SHP77 treated with DMSO at 0.1 percent for 48 hours (cell line): ENCODE results near the gene VPS26B.
"Not testable (repeated sequence)": the region's sequence is repeated elsewhere in the genome, so short reads cannot be mapped to it uniquely, and the experiment has no call there.

Source experiments
- DNase-seq: peaks from one replicate; lab custom pipeline; 2025; lab: John Stamatoyannopoulos, UW

VPS26B gene

DNA sequence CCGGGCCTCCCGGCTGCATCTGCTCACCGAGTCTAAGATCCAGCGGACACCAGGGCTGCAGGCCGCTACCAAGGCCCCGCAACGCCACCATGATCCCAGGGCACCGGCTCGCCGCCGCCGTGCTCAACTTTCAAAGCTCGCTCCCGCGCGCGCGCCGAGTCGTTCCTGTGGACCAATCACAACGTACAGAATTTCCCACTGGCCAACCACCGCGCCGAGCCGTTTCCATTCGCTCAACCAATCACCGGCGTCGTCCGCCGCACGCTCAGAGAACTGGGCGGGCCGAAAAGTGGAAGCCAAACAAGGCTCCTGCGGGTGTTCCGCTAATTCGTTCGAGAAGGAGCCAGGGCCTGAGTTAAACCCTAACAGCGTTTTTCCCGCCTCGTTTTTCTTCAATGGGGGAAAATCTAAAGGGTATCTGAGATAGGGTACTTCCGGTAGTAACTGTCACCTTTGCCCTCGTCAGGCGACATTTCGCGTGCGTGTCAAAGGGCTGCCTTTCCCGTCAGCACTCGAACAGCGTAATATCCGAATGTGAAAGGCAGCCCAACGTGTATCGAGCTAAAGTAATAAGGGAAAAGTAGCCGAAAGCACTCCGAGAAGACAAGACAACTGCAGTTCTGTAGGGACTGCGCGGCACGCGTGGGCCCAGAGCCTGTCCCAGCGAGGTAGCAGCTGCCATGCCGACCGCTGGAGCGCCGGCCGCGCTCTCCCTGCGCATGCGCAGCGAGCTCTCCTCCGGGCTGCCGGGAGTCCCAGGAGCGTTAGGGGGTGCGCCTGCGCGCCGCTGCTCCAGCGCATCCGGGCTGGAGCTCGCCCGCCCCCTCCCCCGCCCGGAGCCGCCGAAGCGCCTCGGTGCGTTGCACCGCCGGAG lies at the start of gene VPS26B, which contains the start of gene NCAPD3:
VPS26B (plus strand) TSS at position 836 of the 874 bp plus-strand sequence. CDS start 452 bp downstream, outside the sequence.
NCAPD3 (minus strand) TSS at position 132 of the 874 bp plus-strand sequence; CDS start at position 91, 41 bp downstream.
- DNase-seq: peak; percentile 90

DNA sequence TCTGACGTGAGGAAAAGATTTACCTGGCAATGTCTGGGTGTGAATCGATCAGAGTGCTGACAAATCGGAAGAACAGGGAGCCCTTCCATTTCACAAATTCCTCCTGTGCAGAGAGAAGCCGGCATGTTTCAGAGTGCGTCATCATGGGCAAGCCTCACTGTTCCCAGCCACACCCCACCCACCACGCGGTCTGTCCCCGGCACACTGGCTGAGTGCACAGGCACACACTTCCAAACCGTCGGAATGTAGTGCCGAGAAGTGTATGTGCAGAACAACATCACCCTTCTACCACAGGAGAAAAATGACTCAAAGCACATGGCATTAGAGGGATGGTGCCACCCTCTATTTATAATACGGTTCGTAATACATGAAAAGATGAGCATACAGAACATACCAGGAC lies 48.2 kb upstream of the VPS26B start:
- DNase-seq: no peak

DNA sequence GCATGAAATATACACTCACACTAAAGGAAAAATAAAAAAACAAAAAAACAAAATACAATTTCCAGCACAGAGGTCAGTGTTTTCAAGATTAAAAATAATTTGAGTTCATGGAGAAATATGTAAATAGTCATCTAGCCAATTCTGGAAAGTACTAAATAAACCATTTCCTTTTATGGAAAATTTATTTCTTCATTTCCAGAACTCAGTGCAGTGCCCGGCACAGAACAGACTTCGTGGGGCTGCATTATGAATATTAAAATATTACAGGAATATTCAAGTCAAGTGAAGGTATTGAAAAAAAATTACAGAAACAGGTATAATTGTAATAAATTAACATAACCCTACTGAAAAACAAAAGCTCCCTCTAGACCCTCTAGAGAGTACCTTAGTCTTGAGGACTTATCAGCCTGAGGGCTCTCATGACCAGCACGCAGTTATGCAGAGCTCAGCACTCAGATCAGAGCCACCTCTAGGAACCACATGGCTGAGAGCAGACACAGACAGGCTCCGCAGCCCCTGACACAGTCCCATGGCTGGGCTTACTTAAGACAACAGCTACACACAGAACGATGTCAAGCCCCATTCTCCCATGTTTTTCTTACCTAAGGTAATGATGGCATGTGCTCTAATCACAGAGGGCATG lies 46.3 kb upstream of the VPS26B start:
- DNase-seq: no peak

DNA sequence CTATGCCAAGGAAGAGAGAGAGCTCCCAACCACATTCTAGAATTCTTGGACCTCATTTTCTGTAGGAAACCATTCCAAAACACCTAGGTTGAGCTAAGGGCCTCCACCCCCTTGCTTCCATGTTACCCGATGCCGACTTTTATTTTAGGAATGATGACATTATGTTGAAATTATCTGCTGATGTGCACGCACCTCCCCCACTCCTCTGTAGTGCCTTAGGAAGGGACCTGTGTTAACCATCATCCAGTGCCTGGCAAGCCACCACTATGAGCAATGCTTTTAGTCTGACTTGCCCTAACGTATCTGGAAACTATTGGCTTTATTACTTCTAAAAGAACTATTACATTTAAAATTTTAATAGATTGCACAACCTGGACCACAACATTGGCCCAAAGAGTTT lies 42.8 kb upstream of the VPS26B start:
- no peak for DNase-seq

DNA sequence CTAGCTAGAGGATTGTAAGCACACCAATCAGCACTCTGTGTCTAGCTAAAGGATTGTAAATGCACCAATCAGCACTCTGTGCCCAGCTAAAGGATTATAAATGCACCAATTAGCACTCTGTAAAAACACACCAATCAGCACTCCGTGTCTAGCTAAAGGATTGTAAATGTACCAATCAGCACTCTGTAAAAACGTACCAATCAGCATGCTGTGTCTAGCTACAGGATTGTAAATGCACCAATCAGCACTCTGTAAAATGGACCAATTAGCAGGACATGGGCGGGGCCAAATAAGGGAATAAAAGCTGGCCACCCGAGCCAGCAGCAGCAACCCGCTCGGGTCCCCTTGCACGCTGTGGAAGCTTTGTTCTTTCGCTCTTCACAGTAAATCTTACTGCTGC lies 36.4 kb upstream of the VPS26B start:
- DNase-seq: not testable (repeated sequence)

DNA sequence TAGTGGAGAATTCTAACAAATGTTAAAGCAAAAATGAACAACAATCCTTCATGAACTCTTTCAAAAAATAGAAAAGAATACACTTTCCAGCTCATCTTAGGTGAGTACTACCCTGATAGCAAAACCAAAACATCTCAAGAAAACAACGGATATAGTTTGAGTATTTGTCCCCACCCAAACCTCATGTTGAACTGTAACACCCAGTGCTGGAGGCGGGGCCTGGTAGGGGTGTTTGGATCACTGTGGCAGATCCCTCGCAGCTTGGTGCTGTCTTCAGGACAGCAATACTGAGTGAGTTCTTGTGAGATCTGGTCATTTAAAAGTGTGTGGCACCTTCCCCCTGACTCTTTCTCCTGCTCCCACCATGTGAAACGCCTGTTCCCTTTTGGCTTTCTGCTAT lies 27.7 kb upstream of the VPS26B start:
- DNase-seq: no peak

DNA sequence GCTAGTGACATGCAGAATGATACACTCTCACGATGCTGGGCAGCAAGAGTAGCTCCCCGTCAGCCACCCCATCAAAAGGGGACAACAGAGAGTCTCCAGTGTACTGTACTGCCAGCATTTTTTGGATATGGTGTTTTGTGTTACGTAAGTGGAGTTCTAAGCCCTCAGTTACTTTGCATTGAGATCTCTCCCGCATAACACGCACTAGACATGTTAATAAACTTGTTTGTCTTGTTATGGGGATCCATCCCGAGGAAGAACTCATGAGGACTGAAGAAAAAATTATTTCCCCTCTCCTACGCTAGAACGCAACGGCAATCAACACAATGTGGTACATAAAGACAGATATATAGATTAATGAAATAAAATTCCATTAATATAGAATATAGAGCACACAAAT lies 24.9 kb upstream of the VPS26B start:
- DNase-seq: no peak

DNA sequence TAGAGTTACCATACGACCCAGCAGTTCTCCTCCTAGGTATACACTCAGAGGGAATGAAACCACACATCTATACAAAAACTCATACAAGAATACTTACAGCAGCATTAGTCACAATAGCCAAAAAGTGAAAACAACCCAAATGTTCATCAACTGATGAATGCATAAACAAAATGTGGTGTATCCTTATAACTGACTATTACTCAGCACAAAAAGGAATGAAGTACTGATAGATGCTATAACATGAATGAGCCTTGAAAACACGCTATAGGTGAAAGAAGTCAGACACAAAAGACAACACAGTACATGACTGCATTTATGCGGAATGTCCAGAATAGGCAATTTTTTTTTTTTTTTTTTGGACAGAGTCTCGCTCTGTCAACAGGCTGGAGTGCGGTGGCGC lies 23.8 kb upstream of the VPS26B start:
- no peak for DNase-seq

DNA sequence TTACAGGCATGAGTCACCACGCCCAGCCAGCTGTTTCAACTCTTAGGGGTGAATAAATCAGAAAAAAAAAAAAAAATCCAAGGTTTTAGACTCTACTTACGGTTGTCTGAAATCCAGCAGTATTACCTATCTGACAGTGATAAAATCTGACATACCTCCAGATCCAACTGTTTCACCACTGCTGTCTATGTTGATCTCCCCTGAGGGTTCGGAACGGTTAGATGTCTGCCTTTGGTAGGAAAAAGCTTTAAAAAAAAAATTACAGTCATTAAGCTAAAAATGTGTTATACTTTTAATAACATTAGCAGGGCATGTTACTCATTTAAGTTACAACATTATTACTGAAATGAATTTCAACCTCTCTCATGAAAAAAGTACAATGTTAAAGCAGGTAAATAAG lies 21.8 kb upstream of the VPS26B start:
- DNase-seq: no peak

DNA sequence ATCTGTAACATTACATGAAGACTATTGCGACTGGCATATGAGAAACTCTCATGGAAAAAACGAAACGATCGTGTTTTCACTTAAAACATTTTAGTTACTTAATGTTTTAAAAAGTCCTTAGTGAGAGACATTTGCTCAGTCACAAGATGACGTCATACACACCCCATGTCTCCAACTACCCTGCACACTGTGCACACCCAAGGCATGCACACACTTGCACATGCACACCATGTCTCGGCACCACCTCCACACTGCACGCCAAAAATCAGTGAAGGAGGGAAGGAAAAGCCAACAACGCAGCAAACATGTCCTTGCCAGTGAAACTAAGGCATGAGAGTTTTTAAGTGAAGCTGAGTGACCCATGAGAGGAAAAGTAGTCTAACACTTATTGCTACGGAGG lies 18.7 kb upstream of the VPS26B start:
- no peak for DNase-seq

DNA sequence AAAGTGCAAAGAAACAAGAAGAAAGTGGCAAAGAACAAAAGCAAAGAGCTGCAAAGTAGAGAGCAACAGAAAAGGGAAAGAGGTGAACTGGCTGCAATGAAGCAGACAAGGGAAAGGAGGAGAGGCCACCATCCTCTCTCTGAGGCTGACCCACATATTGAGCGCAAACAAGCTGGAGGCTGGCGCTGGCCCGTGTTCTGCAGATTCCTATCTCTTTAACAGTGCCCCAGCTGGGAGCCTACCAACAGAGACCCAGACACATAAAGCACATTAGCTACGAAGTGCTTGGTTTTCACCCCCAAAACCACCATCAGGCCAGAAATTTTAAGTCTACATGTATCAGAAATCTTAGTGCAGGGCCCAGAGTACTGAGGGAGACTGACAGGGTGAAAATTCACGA lies 18.3 kb upstream of the VPS26B start:
- DNase-seq: no peak

DNA sequence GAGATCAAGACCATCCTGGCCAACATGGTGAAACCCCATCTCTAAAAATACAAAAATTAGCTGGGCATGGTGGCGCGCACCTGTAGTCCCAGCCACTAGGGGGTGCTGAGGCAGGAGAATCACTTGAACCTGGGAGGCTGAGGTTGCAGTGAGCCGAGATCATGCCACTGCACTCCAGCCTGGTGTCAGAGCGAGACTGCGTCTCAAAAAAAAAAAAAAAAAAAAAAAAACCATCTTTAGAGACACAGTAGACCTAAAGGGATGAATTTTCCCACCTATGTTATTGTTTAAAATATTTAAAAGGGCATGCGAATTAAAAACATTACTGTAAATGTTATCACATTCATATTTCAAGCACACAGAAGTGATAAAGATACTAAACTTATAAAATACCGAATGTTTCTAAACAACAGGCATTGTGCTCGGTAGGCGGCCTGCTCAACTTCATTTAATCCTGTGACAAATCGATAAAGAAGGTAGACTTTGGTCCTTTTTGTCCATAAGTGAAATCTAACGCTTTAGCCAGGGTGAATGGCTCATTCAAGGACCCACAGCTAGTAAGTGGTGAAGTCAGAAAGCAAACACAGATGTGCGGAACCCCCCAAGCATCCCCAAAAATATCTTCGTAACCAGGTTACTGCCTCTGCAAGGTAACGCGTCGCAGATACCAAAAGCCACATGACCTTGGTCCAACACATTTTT lies 16.8 kb upstream of the VPS26B start:
- DNase-seq: peak; percentile 3

DNA sequence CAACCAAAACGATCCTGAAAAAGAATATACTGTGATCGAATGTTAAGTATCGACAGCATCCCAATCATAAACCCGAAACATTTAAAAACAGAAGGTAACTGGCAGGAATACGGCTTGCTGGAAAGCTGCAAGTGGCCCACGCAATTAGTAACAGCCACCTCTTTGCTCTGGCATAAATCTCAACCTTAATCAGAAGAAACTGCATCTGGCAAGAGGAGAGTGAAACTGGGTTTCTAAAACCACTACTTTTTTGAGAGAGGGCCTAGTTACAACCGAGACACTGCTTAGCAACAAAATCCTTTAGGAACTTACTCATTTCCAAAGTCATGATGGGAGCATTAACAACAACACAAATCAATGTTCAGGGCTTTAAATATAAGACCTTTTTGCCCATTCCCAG lies 8.6 kb upstream of the VPS26B start:
- DNase-seq: no peak

DNA sequence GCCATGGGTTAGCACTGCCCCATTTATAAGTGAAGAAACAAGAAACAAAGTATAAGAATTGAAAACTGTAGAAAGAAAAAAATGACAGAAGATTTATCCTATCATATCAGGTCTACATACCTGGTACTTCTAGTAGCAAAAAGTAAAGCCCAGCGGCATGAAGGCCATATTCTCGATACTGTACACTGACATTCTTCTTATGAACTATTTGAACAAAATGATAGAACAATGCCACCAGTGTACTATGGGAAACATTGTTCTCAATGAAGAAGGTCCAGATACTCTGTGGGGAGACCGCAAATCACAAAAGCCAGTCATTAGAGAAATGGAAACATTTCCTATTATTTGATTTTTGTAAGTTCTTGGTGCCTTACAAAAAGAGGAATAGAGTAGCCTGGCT lies 7.7 kb upstream of the VPS26B start:
- no peak for DNase-seq

DNA sequence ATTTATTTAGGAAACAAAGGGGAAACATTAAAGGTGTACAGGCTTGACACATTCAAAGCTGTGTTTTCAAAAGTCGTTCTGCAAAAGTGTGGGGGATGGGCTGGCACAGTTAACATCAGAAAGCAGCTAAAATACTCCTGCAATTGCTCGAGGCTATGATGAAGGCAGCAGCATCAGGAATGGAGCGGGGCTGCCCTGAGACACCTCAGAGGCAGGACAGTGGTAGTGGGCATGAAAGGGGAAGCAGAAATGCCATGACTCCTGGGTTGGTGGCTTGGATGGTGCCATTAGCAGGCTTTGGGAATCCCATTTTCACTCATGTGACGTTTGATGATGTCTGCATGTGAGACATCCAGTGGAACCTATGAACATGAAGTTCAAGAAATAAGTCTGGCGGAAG lies 1.4 kb upstream of the VPS26B start:
- DNase-seq: no peak

DNA sequence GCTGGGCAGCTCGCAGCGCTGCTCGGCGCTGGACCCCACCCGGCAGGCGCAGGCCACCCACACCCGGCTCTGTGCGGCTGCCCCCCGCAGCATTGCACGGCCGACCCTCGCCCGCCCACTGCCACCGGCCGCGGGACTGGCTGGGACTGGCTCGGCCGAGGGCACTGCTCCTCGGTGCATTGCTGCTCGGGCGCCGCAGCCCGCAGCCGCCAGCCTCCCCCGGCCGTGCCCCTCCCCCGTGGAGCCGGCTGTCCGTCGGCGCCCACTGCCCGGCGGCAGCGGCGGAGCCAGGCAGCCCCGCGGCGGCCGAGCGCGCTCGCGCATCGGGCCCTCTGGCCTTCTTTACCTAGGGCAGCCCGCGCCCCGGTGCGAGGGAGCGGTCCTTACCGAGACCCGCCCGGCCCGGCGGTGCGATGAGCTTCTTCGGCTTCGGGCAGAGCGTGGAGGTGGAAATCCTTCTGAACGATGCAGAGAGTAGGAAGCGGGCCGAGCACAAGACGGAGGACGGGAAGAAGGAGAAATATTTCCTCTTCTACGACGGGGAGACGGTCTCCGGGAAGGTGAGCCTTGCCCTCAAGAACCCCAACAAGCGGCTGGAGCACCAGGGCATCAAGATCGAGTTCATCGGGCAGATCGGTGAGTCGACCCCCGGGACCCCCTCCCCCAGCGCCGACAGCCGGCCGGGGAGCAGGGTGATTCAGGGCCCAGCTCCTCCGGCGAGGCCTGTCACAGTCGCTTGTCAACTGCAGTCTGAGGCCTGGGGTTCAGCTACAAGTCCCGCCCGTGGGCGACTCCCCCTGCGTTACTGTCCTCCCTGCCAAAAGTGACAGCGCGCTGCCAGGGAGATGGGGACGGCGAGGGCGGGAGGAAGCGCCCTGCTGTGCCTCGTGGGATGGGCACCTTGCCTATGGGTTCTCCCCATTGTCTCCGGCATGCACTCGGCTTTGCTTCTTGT lies 516 bp downstream of the VPS26B start:
- no peak for DNase-seq

DNA sequence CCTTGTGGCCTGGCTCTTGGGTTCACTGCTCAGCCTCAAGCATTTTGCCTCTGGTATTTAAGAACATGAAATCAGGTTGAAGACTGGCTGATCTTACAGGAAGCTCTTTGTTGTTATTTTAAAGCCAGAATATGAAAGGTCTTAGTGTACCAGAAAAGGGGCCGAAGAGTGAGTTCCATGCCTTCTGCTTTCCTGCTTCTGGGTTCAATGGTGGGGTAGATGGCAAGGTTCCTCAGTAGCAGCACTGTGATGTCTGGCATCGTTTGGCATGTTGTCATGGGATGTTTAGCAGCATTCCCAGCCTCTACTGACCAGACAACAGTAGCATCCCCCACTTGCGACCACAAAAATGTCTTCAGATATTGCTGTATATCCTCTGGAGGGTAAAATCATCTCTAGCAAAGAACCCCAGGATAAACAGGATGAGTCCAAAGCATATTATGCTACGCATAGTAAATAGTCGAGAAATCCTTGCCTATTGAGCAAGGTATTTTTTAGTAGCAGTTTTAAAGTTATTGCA lies 2.4 kb downstream of the VPS26B start:
- DNase-seq: no peak

DNA sequence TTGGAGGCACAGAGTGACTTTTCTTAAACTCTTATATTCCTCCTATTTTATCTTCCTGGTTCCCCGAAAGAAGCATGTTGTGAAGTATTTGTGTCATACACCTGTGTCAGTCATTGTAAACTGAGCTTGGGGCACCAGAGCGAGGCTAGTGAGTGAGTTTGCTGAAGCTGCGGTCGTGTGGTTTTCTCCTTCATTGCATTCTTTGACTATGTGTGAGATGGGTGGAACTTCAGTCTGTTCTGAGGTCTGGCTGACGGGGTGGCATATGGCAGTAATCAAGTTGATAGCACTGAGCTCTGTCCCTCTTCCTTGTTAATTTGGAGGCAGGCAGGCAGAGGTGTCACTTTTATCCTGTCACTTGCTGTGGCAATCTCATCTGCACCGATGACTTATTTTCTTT lies 4.2 kb downstream of the VPS26B start:
- DNase-seq: no peak

DNA sequence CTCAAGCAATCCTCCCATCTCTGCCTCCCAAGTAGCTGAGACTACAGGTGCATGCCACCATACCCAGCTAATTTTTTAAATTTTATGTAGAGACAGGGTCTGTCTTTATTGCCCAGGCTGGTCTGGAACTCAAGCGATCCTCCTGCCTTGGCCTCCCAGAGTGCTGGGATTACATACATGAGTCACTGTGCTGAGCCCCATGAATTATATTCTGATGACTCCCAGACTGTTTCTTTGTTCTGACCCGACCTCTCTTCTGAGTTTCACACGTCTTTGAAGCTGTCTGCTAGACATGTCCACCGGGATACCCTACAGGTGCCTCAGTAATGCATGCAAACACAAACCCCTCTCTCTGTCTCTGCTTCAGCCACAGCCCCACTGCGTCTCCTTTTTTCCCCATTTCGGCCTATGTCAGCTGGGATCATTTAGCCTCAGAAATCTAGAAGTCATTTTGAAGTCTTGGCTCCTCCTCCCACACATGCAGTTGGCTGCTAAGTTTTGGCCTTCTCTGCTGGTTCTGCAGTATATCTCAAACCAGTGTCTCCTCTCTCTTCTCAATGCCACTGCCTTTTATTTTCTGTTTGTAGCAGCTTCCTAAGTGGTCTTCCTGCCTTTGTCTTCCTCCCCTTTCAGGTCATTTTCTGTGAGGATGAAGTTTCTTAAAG lies 4.8 kb downstream of the VPS26B start:
- DNase-seq: no peak

DNA sequence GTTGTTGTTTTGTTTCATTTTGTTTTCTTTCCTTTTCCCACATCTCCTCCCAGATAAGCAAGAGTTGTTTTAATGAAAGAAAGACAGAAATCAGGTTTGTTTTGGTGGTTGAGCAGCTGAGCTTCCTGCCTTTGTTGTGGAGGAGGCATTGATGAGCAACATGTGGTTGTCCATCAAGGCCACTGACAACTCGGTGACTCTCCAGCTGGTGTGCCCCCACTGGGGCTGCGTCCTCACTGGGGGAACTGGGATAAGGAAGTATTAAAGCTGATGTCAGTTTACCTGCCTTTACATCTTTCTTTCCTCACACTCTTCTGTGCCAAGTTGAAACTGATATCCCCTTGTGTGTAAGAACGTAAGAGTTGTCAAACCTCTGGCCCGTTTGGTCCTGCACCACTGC lies 5.9 kb downstream of the VPS26B start:
- no peak for DNase-seq
